Upper lobe of right lung (tissue), 1 donor: Measurements from ENCODE around the gene CLTCL1. TPM values are rescaled to one million over a fixed set of nuclear protein-coding genes. Genes with fewer than 3 reads are reported as not detected.

Source experiments
- ATAC-seq: fragments of 200-7000 bp; cut with Tn5 transposase; one replicate; pipeline ENCODE4 v1.9.1; 2020; ENCODE audit warnings: mild to moderate bottlenecking, moderate library complexity
- DNase-seq: peaks from one replicate; pipeline ENCODE4 v3.0.0-alpha.2; 2020
- H3K27ac ChIP-seq: fragments of 200-600 bp; one replicate; pipeline ENCODE4 v1.8.0; 2022
- H3K27me3 ChIP-seq: fragments of 200-600 bp; one replicate; pipeline ENCODE4 v1.8.0; 2022; ENCODE audit warnings: mild to moderate bottlenecking
- H3K36me3 ChIP-seq: fragments of 200-600 bp; one replicate; pipeline ENCODE4 v1.8.0; 2022
- H3K4me1 ChIP-seq: fragments of 200-600 bp; one replicate; pipeline ENCODE4 v1.8.0; 2022
- H3K4me3 ChIP-seq: fragments of 200-600 bp; one replicate; pipeline ENCODE4 v1.8.0; 2022; ENCODE audit warnings: mild to moderate bottlenecking
- H3K9me3 ChIP-seq: fragments of 200-600 bp; one replicate; pipeline ENCODE4 v1.8.0; 2022
- intact Hi-C: fragments of 100-400 bp; cut with DNase I; formaldehyde crosslinking; loops from one replicate; pipeline ENCODE4 v1.11.0; 2022
- total RNA-seq: library from RNA; stranded (reverse); fragmentation: NEBNext Ultra II Directional; extraction: Animal tissue kit (Norgen Biotek cat#: 25700); gene quantifications from one replicate; pipeline ENCODE4 v1.2.1, GENCODE V29; 2021
- TF ChIP-seq, protein P1 (sequence below): fragments of 200-600 bp; IDR thresholded peaks from one replicate; pipeline ENCODE4 v1.8.0; 2022; ENCODE audit warnings: antibody characterized with exemption
- donor health status: DM: no; HTN: yes; CAD: no; lungs with severe emphysema.

Gene CLTCL1
- total RNA-seq, 1 donor from 2014 or later: 4.3 TPM

DNA sequence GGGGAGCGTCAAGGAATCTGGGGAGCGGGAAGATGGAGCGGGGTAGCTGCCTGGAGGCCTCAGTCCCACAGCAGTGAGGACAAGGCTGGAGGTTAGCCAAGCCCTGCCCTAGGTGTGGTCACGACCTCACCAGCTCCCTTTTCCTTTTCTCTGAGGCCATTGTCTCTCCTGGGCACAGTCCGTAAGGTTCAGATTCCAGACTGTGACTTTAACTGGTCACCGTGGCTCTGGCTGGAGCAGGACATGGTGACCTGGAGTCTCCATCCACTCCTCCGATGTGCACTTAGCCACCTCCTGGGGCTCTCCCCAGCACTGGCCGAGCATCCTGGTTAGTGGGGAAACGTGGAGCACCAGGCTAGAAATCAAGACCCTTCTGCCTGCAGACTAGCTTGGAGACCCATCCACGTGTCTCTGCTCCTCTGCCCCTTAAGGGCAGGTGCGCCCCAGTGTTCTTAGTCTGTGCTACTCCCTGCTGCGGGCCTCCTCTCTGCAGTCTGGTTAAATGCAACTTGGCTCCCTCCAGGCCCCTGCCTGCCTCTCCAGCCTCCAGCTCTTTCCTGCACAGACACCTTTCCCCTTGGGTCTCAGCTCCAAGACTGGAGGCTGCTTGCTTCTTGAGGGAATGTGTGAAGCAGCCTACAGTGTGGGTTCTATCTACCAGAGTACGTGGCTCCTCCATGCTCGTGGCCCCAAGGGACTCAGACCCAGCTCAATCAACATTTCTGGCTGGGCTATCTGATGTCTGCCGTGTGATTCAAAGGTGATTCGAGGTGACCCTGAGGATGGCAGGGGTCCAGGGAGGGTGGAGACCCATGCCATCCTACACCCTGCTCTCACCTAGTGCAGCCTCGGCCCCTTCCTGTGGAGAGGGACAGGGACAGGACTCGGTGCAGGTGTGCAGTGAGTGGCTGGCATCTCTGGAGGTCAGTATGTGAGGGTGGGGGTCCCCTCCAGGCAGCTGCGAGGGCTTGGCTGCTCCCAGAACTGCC lies 118.2 kb downstream of the CLTCL1 start:
- no peaks in the 10 kb centered on the region for H3K9me3 ChIP-seq
- peaks cover 46% of the 10 kb centered on the region for H3K4me1 ChIP-seq
- TF ChIP-seq, protein P1, sequence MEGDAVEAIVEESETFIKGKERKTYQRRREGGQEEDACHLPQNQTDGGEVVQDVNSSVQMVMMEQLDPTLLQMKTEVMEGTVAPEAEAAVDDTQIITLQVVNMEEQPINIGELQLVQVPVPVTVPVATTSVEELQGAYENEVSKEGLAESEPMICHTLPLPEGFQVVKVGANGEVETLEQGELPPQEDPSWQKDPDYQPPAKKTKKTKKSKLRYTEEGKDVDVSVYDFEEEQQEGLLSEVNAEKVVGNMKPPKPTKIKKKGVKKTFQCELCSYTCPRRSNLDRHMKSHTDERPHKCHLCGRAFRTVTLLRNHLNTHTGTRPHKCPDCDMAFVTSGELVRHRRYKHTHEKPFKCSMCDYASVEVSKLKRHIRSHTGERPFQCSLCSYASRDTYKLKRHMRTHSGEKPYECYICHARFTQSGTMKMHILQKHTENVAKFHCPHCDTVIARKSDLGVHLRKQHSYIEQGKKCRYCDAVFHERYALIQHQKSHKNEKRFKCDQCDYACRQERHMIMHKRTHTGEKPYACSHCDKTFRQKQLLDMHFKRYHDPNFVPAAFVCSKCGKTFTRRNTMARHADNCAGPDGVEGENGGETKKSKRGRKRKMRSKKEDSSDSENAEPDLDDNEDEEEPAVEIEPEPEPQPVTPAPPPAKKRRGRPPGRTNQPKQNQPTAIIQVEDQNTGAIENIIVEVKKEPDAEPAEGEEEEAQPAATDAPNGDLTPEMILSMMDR: no peak
- no peak overlapping the region for H3K27ac ChIP-seq
- DNase-seq (no peak), ATAC-seq (no peak)
- peaks cover 18% of the 10 kb centered on the region for H3K27me3 ChIP-seq
- intact Hi-C loops: no loop called here
- H3K4me3 ChIP-seq: no peak overlapping the region
- H3K36me3 ChIP-seq: peaks cover 4% of the 10 kb centered on the region

DNA sequence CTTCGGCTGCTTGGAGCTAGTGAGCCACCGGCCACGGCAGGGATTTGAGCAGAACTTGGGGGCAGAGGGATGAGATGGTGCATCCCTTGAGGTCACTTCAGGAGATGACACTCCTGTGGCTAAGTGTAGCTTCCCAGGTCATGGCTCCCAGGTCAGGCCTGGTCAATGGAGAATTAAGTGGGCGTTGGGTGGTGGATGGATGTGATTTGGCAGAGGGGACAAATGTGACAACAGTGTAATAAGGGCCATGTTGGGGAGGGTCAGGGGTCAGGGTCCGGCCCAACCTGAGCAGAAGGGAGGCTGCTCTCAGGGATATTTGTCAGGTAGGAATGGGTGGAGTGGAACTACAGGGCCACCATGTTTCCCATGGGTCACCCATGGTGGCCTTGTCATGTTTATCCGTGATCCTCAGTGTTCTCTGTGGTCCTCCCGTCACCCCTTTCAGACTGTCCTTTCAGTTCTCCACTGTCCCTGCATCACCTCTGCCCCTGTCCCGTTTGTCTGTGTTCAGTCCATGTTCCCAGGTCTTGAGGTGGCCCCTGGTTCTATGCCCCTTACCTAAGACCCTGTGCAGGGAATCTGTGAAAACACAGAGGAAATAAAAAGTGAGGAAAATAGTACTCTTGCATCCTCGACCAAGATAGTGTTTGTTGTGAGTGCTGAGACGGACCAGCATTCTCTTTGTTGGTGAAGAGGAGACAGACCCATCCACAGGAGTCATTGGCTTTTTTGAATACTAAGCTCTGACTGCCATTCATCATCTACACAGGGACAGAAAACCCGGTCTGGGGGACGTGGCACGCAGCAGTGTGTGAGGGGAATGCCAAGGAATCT lies 119.1 kb downstream of the CLTCL1 start:
- Histone ChIP-seq H3K9me3 (no peaks in the 10 kb centered on the region), H3K36me3 (peaks cover 4% of the 10 kb centered on the region), H3K4me3 (peak overlapping the region; percentile 93), H3K27ac (peak overlapping the region; percentile 87), H3K4me1 (peaks cover 43% of the 10 kb centered on the region), H3K27me3 (peaks cover 27% of the 10 kb centered on the region)
- ATAC-seq (no peak), DNase-seq (no peak)
- TF ChIP-seq, protein P1: no peak
- intact Hi-C loops: no loop called here

DNA sequence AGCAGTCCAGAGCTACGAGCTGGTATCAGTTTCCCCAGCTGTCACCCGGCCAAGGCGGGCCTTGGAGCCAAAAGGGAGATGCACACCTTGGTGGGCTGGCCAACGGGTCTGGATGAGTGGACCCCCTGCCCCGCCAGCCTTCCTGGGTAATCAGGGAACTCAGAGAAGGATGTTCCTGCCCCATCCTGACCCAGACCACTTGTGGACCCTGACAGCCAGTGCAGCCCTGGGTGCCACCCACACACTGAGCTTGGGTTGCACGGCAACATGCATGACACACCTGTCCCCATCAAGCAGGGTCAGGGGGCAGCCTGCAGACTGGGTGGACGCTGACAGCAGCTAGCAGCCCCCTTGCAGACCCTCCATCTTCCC lies 121.6 kb downstream of the CLTCL1 start:
- Histone ChIP-seq H3K4me3 (no peak overlapping the region), H3K9me3 (no peaks in the 10 kb centered on the region), H3K36me3 (no peaks in the 10 kb centered on the region), H3K27me3 (peaks cover 43% of the 10 kb centered on the region), H3K27ac (no peak overlapping the region), H3K4me1 (peaks cover 36% of the 10 kb centered on the region)
- TF ChIP-seq, protein P1: no peak
- intact Hi-C loops: no loop called here
- ATAC-seq (no peak), DNase-seq (no peak)

DNA sequence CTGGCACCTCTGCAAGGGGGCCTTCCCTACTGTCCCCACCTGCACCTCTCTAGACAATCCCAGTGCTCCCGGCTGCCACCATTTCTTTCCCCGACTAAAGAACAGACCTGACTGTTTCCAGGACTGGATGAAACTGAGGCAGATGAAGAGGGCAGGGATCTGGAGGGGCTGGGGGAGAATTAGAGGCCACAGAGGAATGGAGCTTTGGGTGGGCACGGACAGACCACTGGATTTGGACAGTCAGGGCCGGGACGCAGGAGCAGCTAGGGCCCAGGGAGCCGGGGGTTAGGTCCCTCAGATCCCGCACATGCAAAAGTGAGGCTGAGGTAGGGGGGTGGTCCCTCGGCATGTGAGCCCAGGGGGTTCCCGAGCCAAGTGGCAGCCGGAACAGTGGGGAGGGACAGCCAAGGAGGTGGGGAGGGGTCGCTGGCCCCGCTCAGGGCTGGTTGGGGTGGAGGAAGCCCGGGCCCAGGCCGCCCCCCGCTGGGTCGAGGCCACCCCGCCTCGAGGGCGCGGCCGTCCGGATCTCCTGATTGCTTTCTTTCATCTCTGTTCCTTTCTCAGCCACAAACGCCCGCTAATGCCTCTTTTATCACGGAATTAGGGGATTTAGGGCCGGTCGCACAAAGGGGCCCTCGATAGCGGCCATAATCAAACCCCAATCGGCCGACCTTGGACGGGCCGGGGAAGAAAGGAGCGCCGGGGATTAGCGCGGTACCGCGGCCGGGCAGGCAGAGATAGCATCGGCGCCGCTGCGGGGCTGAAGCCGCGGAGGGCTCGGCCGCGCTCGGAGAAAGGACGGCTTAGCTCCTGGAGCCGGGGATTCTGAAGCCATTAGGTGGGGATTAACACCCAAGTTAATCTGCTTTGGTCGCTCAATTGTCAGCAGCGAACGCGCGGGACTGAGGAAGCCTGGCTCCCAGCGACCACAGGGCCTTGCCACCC lies 122.2 kb downstream of the CLTCL1 start:
- intact Hi-C loops: no loop called here
- Histone ChIP-seq H3K27me3 (peaks cover 43% of the 10 kb centered on the region), H3K4me3 (peak overlapping the region; percentile 30), H3K27ac (no peak overlapping the region), H3K4me1 (peaks cover 30% of the 10 kb centered on the region), H3K36me3 (no peaks in the 10 kb centered on the region), H3K9me3 (no peaks in the 10 kb centered on the region)
- DNase-seq: no peak
- no peak for ATAC-seq
- TF ChIP-seq, protein P1: no peak
